Measurements from ENCODE around the gene C19orf12.

DNA sequence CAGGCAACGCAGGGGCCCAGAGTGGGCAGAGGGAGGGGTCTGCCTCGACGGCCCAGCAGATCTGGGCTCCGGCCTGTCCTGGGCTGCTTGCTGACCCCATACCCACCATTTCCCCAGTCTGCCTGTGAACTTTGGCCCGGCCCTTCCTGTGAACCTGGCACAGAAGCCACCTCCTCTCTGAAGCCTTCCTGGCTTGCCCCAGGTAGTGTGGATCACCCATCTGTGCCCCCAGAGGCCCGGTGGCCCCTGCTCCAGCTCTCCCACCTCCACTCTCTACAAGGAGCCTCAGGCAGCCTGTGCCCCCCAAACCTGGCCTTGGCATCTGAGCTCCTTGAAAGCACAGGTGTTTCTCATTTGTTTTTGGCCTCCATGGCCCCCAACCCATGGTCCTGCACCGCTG, 34.1 kb downstream of the C19orf12 start:
- TF ChIP-seq YY1 (IDR thresholded peaks at IDR 0.05; ENCODE audit: low read depth): no peak
- TF ChIP-seq EP300 (IDR thresholded peaks at IDR 0.05; ENCODE audit: borderline replicate concordance): no peak
- TF ChIP-seq RAD21 (IDR thresholded peaks at IDR 0.05; ENCODE audit: low read depth): no peak
- no peak for TF ChIP-seq EGR1 (IDR thresholded peaks at IDR 0.05)
- TF ChIP-seq FOXM1 (IDR thresholded peaks at IDR 0.05; ENCODE audit: borderline replicate concordance, low read depth): no peak
- TF ChIP-seq NFIC (IDR thresholded peaks at IDR 0.05): no peak

Data from Ishikawa (cell line).